Measurements from ENCODE around the gene WDR75. TPM values are rescaled to one million over a fixed set of nuclear protein-coding genes. Genes with fewer than 3 reads are reported as not detected.

WDR75 gene
- total RNA-seq, 2 donors from 2014 or later = 15.3 to 30.7 TPM

GRCh38 chr2:189522435-189523151, 81.3 kb downstream of the WDR75 start:
- no peak overlapping the region for H3K4me3 ChIP-seq

GRCh38 chr2:189524746-189525145, 83.5 kb downstream of the WDR75 start:
- WGBS = 95% methylated on average over 4 of the region's 4 CpGs
- Histone ChIP-seq H3K27me3 (replicated peaks; ENCODE audit: insufficient read depth) (no peaks in the 10 kb centered on the region), H3K27ac (no peak overlapping the region), H3K9me3 (no peaks in the 10 kb centered on the region), H3K36me3 (no peaks in the 10 kb centered on the region), H3K4me1 (replicated peaks) (no peaks in the 10 kb centered on the region), H3K4me3 (no peak overlapping the region)
- no peak for TF ChIP-seq POLR2A (IDR thresholded peaks at IDR 0.05)
- TF ChIP-seq CTCF (IDR thresholded peaks at IDR 0.05) = no peak
- no peak for TF ChIP-seq POLR2AphosphoS5 (IDR thresholded peaks at IDR 0.05)
- intact Hi-C loops (cut with DNase I) = no loop called here
- DNase-seq (ENCODE audit: low spot score) = no peak

More at GRCh38 chr2:189522435-189523151, 81.3 kb downstream of the WDR75 start:
- WGBS = 55% methylated on average over 5 of the region's 5 CpGs
- H3K27me3 ChIP-seq (replicated peaks; ENCODE audit: insufficient read depth) = no peaks in the 10 kb centered on the region
- peak overlapping the region; percentile 40 to 69 for H3K27ac ChIP-seq
- no peaks in the 10 kb centered on the region for H3K4me1 ChIP-seq (replicated peaks)
- peak; percentile 42 for TF ChIP-seq POLR2AphosphoS5 (IDR thresholded peaks at IDR 0.05)
- TF ChIP-seq POLR2A (IDR thresholded peaks at IDR 0.05) = no peak
- no peak for TF ChIP-seq CTCF (IDR thresholded peaks at IDR 0.05)
- no peaks in the 10 kb centered on the region for H3K9me3 ChIP-seq
- intact Hi-C loops (cut with DNase I) = no loop called here
- DNase-seq (ENCODE audit: low spot score) = no peak
- no peaks in the 10 kb centered on the region for H3K36me3 ChIP-seq

Other genes with a start within 250 kb of the WDR75 start
- 100 to 1,000 TPM in 1 of 2 donors, 10 to 100 TPM in 1; 86.7 to 169 TPM for gene SLC40A1, start 139.3 kb downstream of the WDR75 start, total RNA-seq
- gene ASNSD1, start 220.0 kb downstream of the WDR75 start, total RNA-seq = 10 to 100 TPM; 35.5 to 36.1 TPM
- gene ANKAR, start 233.2 kb downstream of the WDR75 start, total RNA-seq = 10 to 100 TPM; 10.3 to 13.5 TPM

Data from prostate gland (tissue), 2 donors.